Measurements from ENCODE around the gene GPR31. TPM values are rescaled to one million over a fixed set of nuclear protein-coding genes. Genes with fewer than 3 reads are reported as not detected.

The GPR31 gene
- total RNA-seq, 1 donor from 2014 or later = not detected

DNA sequence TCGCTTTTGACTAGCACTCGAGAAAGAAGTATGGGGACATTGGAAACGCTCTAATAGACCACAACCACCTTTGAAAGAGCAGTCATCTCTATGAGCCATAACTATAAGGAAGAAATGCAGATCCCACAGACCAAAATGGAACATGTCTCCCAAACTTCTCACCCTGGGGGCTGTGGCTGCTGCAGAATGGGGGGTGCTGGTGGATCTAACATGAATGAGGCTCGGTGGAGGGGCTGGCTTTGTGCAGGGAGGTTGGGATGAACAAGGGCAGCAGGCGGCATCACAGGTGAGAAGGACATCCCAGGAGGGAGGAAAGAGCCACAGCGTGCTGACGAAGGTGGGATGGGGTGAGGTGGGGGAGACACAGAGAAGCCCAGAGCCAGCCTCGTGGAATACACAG, 45.4 kb downstream of the GPR31 start:
- no peaks in the 10 kb centered on the region for H3K36me3 Mint-ChIP-seq
- H3K4me3 Mint-ChIP-seq = no peak overlapping the region
- DNase-seq (ENCODE audit: low spot score in 2 of 2, unreplicated experiment in 2 of 2) = no peak
- H3K27me3 Mint-ChIP-seq (ENCODE audit: low read depth) = peaks cover 17% of the 10 kb centered on the region
- H3K9me3 Mint-ChIP-seq = no peaks in the 10 kb centered on the region
- H3K27ac Mint-ChIP-seq = no peak overlapping the region
- H3K4me1 Mint-ChIP-seq = peaks cover 24% of the 10 kb centered on the region
- TF ChIP-seq CTCF (IDR thresholded peaks at IDR 0.05; ENCODE audit: unreplicated experiment) = no peak

- no peaks in the 10 kb centered on the region for H3K36me3 Mint-ChIP-seq
- H3K27me3 Mint-ChIP-seq (ENCODE audit: low read depth) = peaks cover 17% of the 10 kb centered on the region
- H3K27ac Mint-ChIP-seq = no peak overlapping the region
- H3K4me1 Mint-ChIP-seq = peaks cover 21% of the 10 kb centered on the region
- DNase-seq (ENCODE audit: low spot score in 2 of 2, unreplicated experiment in 2 of 2) = no peak
- H3K9me3 Mint-ChIP-seq = no peaks in the 10 kb centered on the region
- TF ChIP-seq CTCF (IDR thresholded peaks at IDR 0.05; ENCODE audit: unreplicated experiment) = no peak
- no peak overlapping the region for H3K4me3 Mint-ChIP-seq
Measured at GRCh38 chr6:167111597-167111996, 46.2 kb downstream of the GPR31 start.

- H3K27me3 Mint-ChIP-seq (ENCODE audit: low read depth) = peaks cover 17% of the 10 kb centered on the region
- no peaks in the 10 kb centered on the region for H3K36me3 Mint-ChIP-seq
- no peak for DNase-seq (ENCODE audit: low spot score in 2 of 2, unreplicated experiment in 2 of 2)
- peaks cover 5% of the 10 kb centered on the region for H3K4me1 Mint-ChIP-seq
- no peak overlapping the region for H3K4me3 Mint-ChIP-seq
- no peaks in the 10 kb centered on the region for H3K9me3 Mint-ChIP-seq
- H3K27ac Mint-ChIP-seq = no peak overlapping the region
- TF ChIP-seq CTCF (IDR thresholded peaks at IDR 0.05; ENCODE audit: unreplicated experiment) = no peak
Measured at GRCh38 chr6:167109651-167110050, 48.1 kb downstream of the GPR31 start.

GRCh38 chr6:167108278-167108677, 49.5 kb downstream of the GPR31 start:
- no peak for DNase-seq (ENCODE audit: low spot score in 2 of 2, unreplicated experiment in 2 of 2)
- H3K9me3 Mint-ChIP-seq = no peaks in the 10 kb centered on the region
- peaks cover 14% of the 10 kb centered on the region for H3K27me3 Mint-ChIP-seq (ENCODE audit: low read depth)
- no peaks in the 10 kb centered on the region for H3K4me1 Mint-ChIP-seq
- H3K27ac Mint-ChIP-seq = no peak overlapping the region
- H3K4me3 Mint-ChIP-seq = no peak overlapping the region
- H3K36me3 Mint-ChIP-seq = no peaks in the 10 kb centered on the region
- TF ChIP-seq CTCF (IDR thresholded peaks at IDR 0.05; ENCODE audit: unreplicated experiment) = no peak

- Mint-ChIP-seq H3K36me3 (no peaks in the 10 kb centered on the region), H3K27me3 (ENCODE audit: low read depth) (peaks cover 14% of the 10 kb centered on the region), H3K4me1 (no peaks in the 10 kb centered on the region), H3K27ac (no peak overlapping the region), H3K9me3 (no peaks in the 10 kb centered on the region), H3K4me3 (no peak overlapping the region)
- no peak for TF ChIP-seq CTCF (IDR thresholded peaks at IDR 0.05; ENCODE audit: unreplicated experiment)
- DNase-seq (ENCODE audit: low spot score in 2 of 2, unreplicated experiment in 2 of 2) = no peak
Measured at GRCh38 chr6:167107787-167108186, 50.0 kb downstream of the GPR31 start.

DNA sequence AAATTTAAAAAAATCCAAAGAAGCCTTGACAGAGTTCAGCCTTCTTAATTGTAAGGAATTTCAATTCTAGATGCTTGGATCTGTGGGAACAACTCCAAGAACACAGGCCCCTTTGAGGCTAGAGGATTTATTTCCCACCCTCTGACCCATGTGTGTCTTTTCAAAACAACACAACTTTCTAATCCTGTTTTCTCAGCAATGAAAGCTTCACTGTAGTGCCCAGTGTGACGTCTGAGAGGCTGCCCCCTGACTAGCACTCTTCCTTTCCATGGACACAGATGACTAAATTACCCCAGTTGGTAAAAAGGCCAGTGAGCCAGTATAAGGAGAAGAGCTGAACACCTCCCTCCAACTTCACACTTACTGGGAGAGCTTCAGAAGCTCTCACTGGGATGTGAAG, 51.4 kb downstream of the GPR31 start:
- H3K9me3 Mint-ChIP-seq = no peaks in the 10 kb centered on the region
- H3K27me3 Mint-ChIP-seq (ENCODE audit: low read depth) = peaks cover 3% of the 10 kb centered on the region
- no peak for DNase-seq (ENCODE audit: low spot score in 2 of 2, unreplicated experiment in 2 of 2)
- H3K36me3 Mint-ChIP-seq = no peaks in the 10 kb centered on the region
- TF ChIP-seq CTCF (IDR thresholded peaks at IDR 0.05; ENCODE audit: unreplicated experiment) = no peak
- no peaks in the 10 kb centered on the region for H3K4me1 Mint-ChIP-seq
- no peak overlapping the region for H3K4me3 Mint-ChIP-seq
- no peak overlapping the region for H3K27ac Mint-ChIP-seq

Data from mesothelial cell of epicardium (in vitro differentiated cells).